Thymus (tissue), 11 donors: ENCODE data around the gene NETO1. TPM values are rescaled to one million over a fixed set of nuclear protein-coding genes. Genes with fewer than 3 reads are reported as not detected.

Experiments
- DNase-seq, 9 donors: peaks; one replicate each; pipeline ENCODE4 v3.0.0-alpha.2; 2013; ENCODE audit warnings: low spot score in 9 of 9, low read depth in 6 of 9, missing footprints in 1 of 9
- H3K27ac ChIP-seq, 2 donors: one replicate each; pipeline ENCODE4 v1.5.1; 2013; ENCODE audit warnings: control low read depth in 1 of 2, low read depth in 1 of 2, low read length in 1 of 2, mild to moderate bottlenecking in 1 of 2, moderate library complexity in 1 of 2
- H3K27me3 ChIP-seq, 2 donors: one replicate each; pipeline ENCODE4 v1.5.1; 2013; ENCODE audit warnings: low read length in 1 of 2; ENCODE audit not compliant: control insufficient read depth in 2 of 2, insufficient read depth in 1 of 2
- H3K36me3 ChIP-seq, 2 donors: one replicate each; pipeline ENCODE4 v1.5.1; 2013; ENCODE audit warnings: low read length in 1 of 2, mild to moderate bottlenecking in 1 of 2, moderate library complexity in 1 of 2; ENCODE audit not compliant: control insufficient read depth in 2 of 2, insufficient read depth in 2 of 2
- H3K4me1 ChIP-seq, 2 donors: one replicate each; pipeline ENCODE4 v1.5.1; 2013; ENCODE audit warnings: low read length in 2 of 2; ENCODE audit not compliant: control insufficient read depth in 2 of 2, insufficient read depth in 2 of 2
- H3K4me3 ChIP-seq, 2 donors: one replicate each; pipeline ENCODE4 v1.5.1; 2013; ENCODE audit warnings: low read length in 2 of 2, control low read depth in 1 of 2, mild to moderate bottlenecking in 1 of 2
- H3K9me3 ChIP-seq, 2 donors: one replicate each; pipeline ENCODE4 v1.5.1; 2013; ENCODE audit warnings: low read length in 1 of 2, mild to moderate bottlenecking in 1 of 2; ENCODE audit not compliant: control insufficient read depth in 2 of 2, insufficient read depth in 1 of 2
- WGBS: extraction: QIAGEN DNeasy Blood & Tissue Kit; methylation state at CpG from one replicate; pipeline ENCODE4 v1.1.7; 2013; 5-methylcytosine and 5-hydroxymethylcytosine counted together
- polyA plus RNA-seq: library from polyadenylated mRNA; stranded (reverse); fragments of 200-250 nt; gene quantifications from one replicate; pipeline ENCODE4 v1.2.3, GENCODE V29; 2013
- total RNA-seq: library from RNA; stranded (reverse); fragments of 120-200 nt; gene quantifications from one replicate; pipeline ENCODE4 v1.2.4, GENCODE V29; 2013
- donor health status: healthy.

Gene NETO1
- total and polyA plus RNA-seq, 2 donors = 0.33 to 2.1 TPM

DNA sequence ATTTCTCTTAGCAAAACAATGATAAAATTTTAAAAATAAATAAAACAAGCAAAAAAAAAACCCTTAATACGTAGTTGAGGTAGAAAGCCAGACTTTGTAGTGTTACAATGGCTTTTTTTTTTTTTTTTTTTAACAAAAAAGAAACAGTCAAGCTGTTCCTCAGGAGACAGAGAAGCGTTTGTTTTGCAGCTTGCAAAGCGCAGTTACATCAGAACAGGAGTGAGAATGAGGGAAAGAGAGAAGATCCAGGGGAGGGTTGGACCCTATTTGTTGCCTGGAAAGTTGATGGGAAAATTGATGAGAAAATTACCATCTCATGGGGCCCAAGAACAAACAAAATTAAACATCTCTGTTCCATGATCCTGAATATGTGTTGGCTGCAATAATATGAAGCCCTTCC, 146.5 kb downstream of the NETO1 start:
- no peak overlapping the region for H3K4me3 ChIP-seq
- H3K9me3 ChIP-seq = peaks cover 0 to 2% of the 10 kb centered on the region in 2 donors
- no peaks in the 10 kb centered on the region for H3K36me3 ChIP-seq
- no peak for DNase-seq
- H3K4me1 ChIP-seq = no peaks in the 10 kb centered on the region
- WGBS = 90% methylated on average over 3 of the region's 3 CpGs
- H3K27ac ChIP-seq = no peak overlapping the region
- H3K27me3 ChIP-seq = no peaks in the 10 kb centered on the region

DNA sequence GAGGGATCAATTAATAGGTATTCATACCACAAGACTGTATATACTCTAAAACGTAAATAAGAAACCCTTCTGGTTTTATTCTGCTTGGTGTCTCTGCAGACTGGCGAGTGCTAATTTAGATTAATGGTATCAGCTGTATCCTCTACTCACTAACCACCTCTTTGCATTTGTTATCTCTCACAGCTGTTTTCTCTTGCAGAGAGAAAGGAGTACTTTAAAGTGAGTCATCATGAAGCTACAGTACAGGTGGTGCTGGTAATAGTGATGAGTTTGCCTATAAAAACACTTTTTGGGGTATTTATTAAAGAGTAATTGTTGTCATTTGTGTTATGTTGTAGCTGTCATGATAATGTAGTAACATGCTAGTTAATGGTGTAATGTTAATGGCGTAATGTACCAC, 147.7 kb downstream of the NETO1 start:
- H3K4me1 ChIP-seq = no peaks in the 10 kb centered on the region
- H3K4me3 ChIP-seq = no peak overlapping the region
- H3K27ac ChIP-seq = no peak overlapping the region
- H3K9me3 ChIP-seq = no peaks in the 10 kb centered on the region
- 90% methylated on average over 3 of the region's 3 CpGs for WGBS
- no peaks in the 10 kb centered on the region for H3K27me3 ChIP-seq
- no peaks in the 10 kb centered on the region for H3K36me3 ChIP-seq
- DNase-seq = no peak

DNA sequence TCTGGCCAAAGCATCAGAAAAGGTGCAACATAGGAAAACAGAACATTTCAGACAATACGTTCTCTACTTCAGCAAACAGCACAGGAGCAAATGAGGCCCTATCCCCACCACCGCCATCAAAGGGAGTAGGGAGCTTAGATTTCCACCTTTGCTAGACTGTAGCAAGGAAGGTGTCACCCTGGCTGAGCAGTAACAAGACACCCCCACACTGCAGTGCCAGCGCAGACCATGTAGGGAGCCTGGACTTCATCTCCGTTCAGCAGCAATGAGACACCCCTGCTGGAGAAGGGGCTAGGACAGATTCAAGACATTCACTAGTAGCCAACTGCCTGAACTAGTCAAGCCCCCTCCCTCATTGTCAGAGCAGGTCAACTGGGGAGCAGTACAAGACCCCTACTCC, 163.6 kb downstream of the NETO1 start:
- Histone ChIP-seq H3K36me3 (no peaks in the 10 kb centered on the region), H3K27me3 (peaks cover 0 to 2% of the 10 kb centered on the region in 2 donors), H3K27ac (no peak overlapping the region), H3K4me1 (no peaks in the 10 kb centered on the region), H3K4me3 (no peak overlapping the region), H3K9me3 (no peaks in the 10 kb centered on the region)
- WGBS = 94% methylated on average over 4 of the region's 4 CpGs
- no peak for DNase-seq

DNA sequence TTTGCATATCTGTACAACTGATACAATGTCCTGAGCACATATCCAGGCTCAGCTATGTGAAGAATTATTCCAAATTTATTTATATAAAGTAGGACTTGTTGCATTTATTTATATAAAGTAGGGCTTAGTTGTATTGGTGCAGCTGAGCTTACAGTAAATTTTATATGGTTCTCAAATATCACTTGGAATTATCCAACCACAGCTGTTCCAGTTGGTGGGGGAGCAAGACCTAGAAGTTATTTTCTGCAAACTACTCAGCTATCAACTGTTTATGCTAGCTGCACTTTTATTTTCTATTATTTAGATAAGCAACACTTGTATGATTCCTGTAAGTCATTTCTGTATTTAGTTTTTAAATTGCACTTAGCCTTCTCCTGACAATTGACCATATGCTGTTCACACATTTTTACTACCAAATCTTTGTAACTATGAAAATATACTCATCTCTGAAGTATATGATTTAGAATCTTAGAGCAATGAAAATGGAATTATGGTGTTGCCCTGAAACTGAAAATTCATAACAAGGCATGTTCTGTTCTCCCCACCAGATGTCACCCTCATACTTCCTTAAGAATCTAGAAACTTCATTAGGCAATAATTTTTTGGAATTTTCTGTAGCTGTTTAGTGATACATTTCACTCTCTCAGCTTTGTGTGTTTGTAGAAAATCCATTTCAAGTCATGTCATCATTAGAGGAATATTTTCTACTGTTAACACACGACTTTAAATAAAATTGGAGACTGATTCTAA, 166.7 kb downstream of the NETO1 start:
- Histone ChIP-seq H3K36me3 (no peaks in the 10 kb centered on the region), H3K9me3 (no peaks in the 10 kb centered on the region), H3K4me1 (no peaks in the 10 kb centered on the region), H3K27me3 (peaks cover 0 to 2% of the 10 kb centered on the region in 2 donors), H3K4me3 (no peak overlapping the region), H3K27ac (no peak overlapping the region)
- no peak for DNase-seq
- 21% methylated on average over 1 of the region's 1 CpG for WGBS

DNA sequence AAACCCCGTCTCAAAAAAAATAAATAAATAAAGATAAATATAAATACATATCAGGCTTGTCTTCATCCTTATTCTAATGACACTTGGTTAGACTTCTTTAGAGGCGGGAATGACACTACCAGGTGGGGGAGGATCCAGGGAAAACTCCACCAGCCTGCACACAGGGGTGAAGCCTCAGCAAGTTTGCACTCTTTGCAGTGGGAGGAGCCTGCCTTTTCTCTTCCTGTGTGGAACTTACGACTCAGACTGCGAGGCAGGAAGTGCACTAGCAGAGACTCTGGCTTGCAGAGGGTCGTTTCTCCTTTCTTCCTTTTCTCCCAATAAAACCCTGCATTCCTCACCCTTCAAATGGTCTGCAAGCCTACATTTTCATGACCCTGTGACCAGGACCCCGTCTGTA, 170.1 kb downstream of the NETO1 start:
- WGBS = 67% methylated on average over 6 of the region's 6 CpGs
- H3K27ac ChIP-seq = no peak overlapping the region
- no peaks in the 10 kb centered on the region for H3K4me1 ChIP-seq
- DNase-seq = no peak
- peaks cover 0 to under 1% of the 10 kb centered on the region in 2 donors for H3K27me3 ChIP-seq
- H3K4me3 ChIP-seq = no peak overlapping the region
- no peaks in the 10 kb centered on the region for H3K36me3 ChIP-seq
- H3K9me3 ChIP-seq = no peaks in the 10 kb centered on the region

DNA sequence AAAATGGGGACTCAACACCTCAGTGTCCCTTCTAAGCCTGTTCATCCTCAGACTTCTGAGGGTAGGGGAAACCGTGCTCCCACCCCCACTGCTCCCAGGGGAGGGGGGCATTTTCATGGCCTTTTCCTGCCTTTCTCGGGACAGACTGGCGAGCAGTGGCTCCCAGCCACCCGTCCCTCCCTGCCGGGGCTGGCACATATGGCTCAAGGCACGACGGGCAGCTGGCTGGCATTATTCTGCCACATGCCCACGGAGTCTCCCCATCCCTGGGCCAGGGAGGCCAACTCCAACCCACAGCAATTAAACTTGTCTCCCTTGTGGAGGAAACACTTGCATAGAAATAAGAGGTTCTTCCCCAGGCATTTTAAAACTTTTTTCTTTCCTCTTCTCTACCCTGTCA, 175.2 kb downstream of the NETO1 start:
- Histone ChIP-seq H3K27ac (no peak overlapping the region), H3K36me3 (no peaks in the 10 kb centered on the region), H3K9me3 (no peaks in the 10 kb centered on the region), H3K4me1 (no peaks in the 10 kb centered on the region), H3K4me3 (no peak overlapping the region), H3K27me3 (peaks cover 0 to 6% of the 10 kb centered on the region in 2 donors)
- no peak for DNase-seq
- 58% methylated on average over 8 of the region's 8 CpGs for WGBS
